Measurements from ENCODE around the gene BMERB1.

- TF ChIP-seq GATA2 (IDR thresholded peaks at IDR 0.05; ENCODE audit: low read depth, low read length): no peak
- TF ChIP-seq GATA3 (IDR thresholded peaks at IDR 0.05; ENCODE audit: low read depth, low read length): no peak
Observed at GRCh38 chr16:15519790-15520189, 85.4 kb downstream of the BMERB1 start.

Data from SH-SY5Y (cell line).